Neural cell (in vitro differentiated cells): ENCODE results near the gene EMC7.

Experiments
- EZH2 ChIP-seq: fragments of 200-600, 300-800 bp; shearing (Covaris generic), sonication (generic); IDR thresholded peaks from 2 replicates; pipeline ENCODE4 v1.6.1; 2014; ENCODE audit warnings: antibody characterized with exemption, low read length, borderline replicate concordance, mild to moderate bottlenecking; ENCODE audit not compliant: insufficient read depth, poor library complexity, severe bottlenecking
- TAF1 ChIP-seq: IDR thresholded peaks from 2 replicates; pipeline ENCODE4 v1.6.1; 2012; ENCODE audit warnings: low read depth
- TF ChIP-seq, protein P1 (sequence below): fragments of 450-650 bp; IDR thresholded peaks from 2 replicates; pipeline ENCODE4 v1.5.1; 2014; ENCODE audit warnings: antibody characterized with exemption, mild to moderate bottlenecking, moderate library complexity; ENCODE audit not compliant: poor library complexity, severe bottlenecking

DNA sequence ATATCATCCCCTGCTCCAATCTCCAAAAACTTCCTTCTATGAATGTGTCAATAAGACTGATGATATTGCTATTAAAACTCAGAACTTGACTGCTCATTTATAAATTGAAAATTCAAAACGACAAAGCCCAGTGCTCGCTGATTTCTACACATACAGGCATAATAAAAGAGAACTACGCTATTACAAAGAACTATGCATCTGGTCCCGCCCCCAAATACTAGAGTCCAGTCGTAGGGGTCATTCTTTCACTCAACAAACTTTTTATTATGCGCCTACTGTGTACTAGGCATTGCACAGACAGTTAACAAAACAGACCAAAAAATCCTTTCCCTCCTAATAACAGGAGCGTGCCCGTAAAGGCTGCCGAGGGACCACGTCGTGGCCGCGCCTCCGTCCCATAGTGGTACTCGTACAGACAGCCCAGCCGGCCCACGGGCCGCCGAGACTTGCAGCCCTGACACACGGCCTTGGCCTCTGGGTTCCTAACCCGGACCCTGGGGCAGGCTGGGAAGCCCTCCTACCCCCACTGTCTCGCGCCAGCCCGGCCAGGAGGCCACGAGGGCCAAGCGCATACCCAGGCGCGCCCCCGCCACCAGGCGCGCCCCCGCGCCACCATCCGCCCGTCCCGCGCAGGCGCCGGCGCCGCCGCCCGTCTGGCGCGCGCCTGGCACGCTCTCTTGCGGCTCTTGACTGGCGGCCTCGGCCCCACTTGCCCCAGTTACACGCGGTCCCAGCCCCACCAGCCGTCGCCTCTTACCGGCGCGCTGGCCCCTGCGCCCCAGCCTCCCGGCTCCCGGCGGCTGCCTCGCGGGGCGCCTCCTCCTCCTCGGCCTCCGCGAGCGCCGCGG is 63.4 kb downstream of the EMC7 start:
- TF ChIP-seq, protein P1, sequence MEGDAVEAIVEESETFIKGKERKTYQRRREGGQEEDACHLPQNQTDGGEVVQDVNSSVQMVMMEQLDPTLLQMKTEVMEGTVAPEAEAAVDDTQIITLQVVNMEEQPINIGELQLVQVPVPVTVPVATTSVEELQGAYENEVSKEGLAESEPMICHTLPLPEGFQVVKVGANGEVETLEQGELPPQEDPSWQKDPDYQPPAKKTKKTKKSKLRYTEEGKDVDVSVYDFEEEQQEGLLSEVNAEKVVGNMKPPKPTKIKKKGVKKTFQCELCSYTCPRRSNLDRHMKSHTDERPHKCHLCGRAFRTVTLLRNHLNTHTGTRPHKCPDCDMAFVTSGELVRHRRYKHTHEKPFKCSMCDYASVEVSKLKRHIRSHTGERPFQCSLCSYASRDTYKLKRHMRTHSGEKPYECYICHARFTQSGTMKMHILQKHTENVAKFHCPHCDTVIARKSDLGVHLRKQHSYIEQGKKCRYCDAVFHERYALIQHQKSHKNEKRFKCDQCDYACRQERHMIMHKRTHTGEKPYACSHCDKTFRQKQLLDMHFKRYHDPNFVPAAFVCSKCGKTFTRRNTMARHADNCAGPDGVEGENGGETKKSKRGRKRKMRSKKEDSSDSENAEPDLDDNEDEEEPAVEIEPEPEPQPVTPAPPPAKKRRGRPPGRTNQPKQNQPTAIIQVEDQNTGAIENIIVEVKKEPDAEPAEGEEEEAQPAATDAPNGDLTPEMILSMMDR, result no peak
- TF ChIP-seq TAF1 (peak; percentile 76), EZH2 (no peak)
